HEK293 (cell line): Measurements from ENCODE around the gene WDR86.

Experiments used
- CTCF ChIA-PET: fragments of 350-600 bp; formaldehyde crosslinking; extraction: SDS; loops from one replicate; lab custom pipeline; 2021; ENCODE audit warnings: antibody characterized with exemption; lab: Yijun Ruan, JAX
- POLR2A ChIA-PET: fragments of 300-600 bp; formaldehyde crosslinking; extraction: SDS; loops from one replicate; lab custom pipeline; 2020; ENCODE audit warnings: antibody characterized with exemption, inconsistent platforms; lab: Yijun Ruan, JAX
- H3K27ac ChIP-seq: fragments of 200-500 bp; sonication (Bioruptor generic); 2 replicates; pipeline ENCODE4 v1.5.1; 2014; ENCODE audit warnings: low read depth, low read length, control low read depth, inconsistent platforms; ENCODE audit errors: extremely low read depth
- H3K36me3 ChIP-seq, 2 experiments: fragments of 200-500 bp in 1 of 2; sonication (Bioruptor generic) in 1 of 2; 1 replicate in 1 of 2; 2 replicates in 1 of 2; pipeline ENCODE4 v1.5.1; 2014 to 2017; ENCODE audit warnings: inconsistent platforms in 2 of 2, low read length in 2 of 2; ENCODE audit not compliant: control insufficient read depth in 2 of 2, insufficient read depth in 1 of 2
- H3K4me1 ChIP-seq: fragments of 200-500 bp; sonication (Bioruptor generic); 2 replicates; pipeline ENCODE4 v1.5.1; 2014; ENCODE audit warnings: mild to moderate bottlenecking, low read length, inconsistent platforms; ENCODE audit not compliant: control insufficient read depth, insufficient read depth
- H3K4me3 ChIP-seq: 2 replicates; pipeline ENCODE4 v1.5.1; 2011; ENCODE audit warnings: low read depth, mild to moderate bottlenecking, control low read depth, low read length, moderate library complexity
- H3K9me3 ChIP-seq: fragments of 200-500 bp; sonication (Bioruptor generic); 2 replicates; pipeline ENCODE4 v1.5.1; 2014; ENCODE audit warnings: low read depth, low read length, inconsistent platforms; ENCODE audit not compliant: control insufficient read depth, insufficient read depth
- GFI1B ChIP-seq: fragments of 450-650 bp; formaldehyde crosslinking; IDR thresholded peaks from 2 replicates; pipeline ENCODE4 v1.5.1; 2016; ENCODE audit warnings: missing biosample characterization, missing genetic modification characterization
- GLI2 ChIP-seq: fragments of 450-650 bp; formaldehyde crosslinking; IDR thresholded peaks from 2 replicates; pipeline ENCODE4; 2017; ENCODE audit warnings: missing biosample characterization, missing genetic modification characterization, low read depth, borderline replicate concordance
- HIC1 ChIP-seq: fragments of 450-650 bp; formaldehyde crosslinking; IDR thresholded peaks from 2 replicates; pipeline ENCODE4 v1.5.1; 2016; ENCODE audit warnings: missing biosample characterization, missing genetic modification characterization
- KLF1 ChIP-seq: fragments of 450-650 bp; formaldehyde crosslinking; IDR thresholded peaks from 2 replicates; pipeline ENCODE4 v1.5.1; 2016; ENCODE audit warnings: missing biosample characterization, missing genetic modification characterization
- MZF1 ChIP-seq: fragments of 450-650 bp; formaldehyde crosslinking; IDR thresholded peaks from 2 replicates; pipeline ENCODE4 v1.5.1; 2017; ENCODE audit warnings: missing biosample characterization, missing genetic modification characterization, borderline replicate concordance
- PRDM1 ChIP-seq: fragments of 450-650 bp; formaldehyde crosslinking; IDR thresholded peaks from 2 replicates; pipeline ENCODE4; 2016; ENCODE audit warnings: missing biosample characterization, missing genetic modification characterization
- PRDM6 ChIP-seq: fragments of 450-650 bp; formaldehyde crosslinking; IDR thresholded peaks from 2 replicates; pipeline ENCODE4 v1.5.1; 2017; ENCODE audit warnings: missing biosample characterization, missing genetic modification characterization
- REPIN1 ChIP-seq: fragments of 450-650 bp; formaldehyde crosslinking; IDR thresholded peaks from 2 replicates; pipeline ENCODE4 v1.5.1; 2017; ENCODE audit warnings: missing biosample characterization, missing genetic modification characterization, low read depth
- SCRT1 ChIP-seq: fragments of 450-650 bp; formaldehyde crosslinking; IDR thresholded peaks from 2 replicates; pipeline ENCODE4 v1.5.1; 2016; ENCODE audit warnings: missing biosample characterization, missing genetic modification characterization, borderline replicate concordance
- ZBTB26 ChIP-seq: fragments of 450-650 bp; formaldehyde crosslinking; optimal IDR thresholded peaks from 2 replicates; pipeline ENCODE3; 2016; ENCODE audit warnings: missing biosample characterization, mild to moderate bottlenecking, missing genetic modification characterization
- ZFP37 ChIP-seq: fragments of 450-650 bp; formaldehyde crosslinking; IDR thresholded peaks from 2 replicates; pipeline ENCODE4 v1.5.1; 2016; ENCODE audit warnings: missing biosample characterization, missing genetic modification characterization
- ZNF157 ChIP-seq: fragments of 450-650 bp; formaldehyde crosslinking; IDR thresholded peaks from 2 replicates; pipeline ENCODE4 v1.5.1; 2016; ENCODE audit warnings: missing biosample characterization, missing genetic modification characterization
- ZNF184 ChIP-seq: fragments of 450-650 bp; IDR thresholded peaks from 2 replicates; pipeline ENCODE4 v1.5.1; 2018; ENCODE audit warnings: missing biosample characterization, mild to moderate bottlenecking, missing genetic modification characterization
- ZNF292 ChIP-seq: fragments of 450-650 bp; formaldehyde crosslinking; IDR thresholded peaks from 2 replicates; pipeline ENCODE4 v1.5.1; 2016; ENCODE audit warnings: low read depth, missing biosample characterization, missing genetic modification characterization, borderline replicate concordance
- ZNF311 ChIP-seq: fragments of 450-650 bp; formaldehyde crosslinking; IDR thresholded peaks from 2 replicates; pipeline ENCODE4 v1.5.1; 2017; ENCODE audit warnings: missing biosample characterization, missing genetic modification characterization, borderline replicate concordance
- ZNF394 ChIP-seq: fragments of 450-650 bp; formaldehyde crosslinking; IDR thresholded peaks from 2 replicates; pipeline ENCODE4 v1.5.1; 2016; ENCODE audit warnings: missing biosample characterization, missing genetic modification characterization, mild to moderate bottlenecking, moderate library complexity, borderline replicate concordance
- ZNF404 ChIP-seq: fragments of 450-650 bp; formaldehyde crosslinking; IDR thresholded peaks from 2 replicates; pipeline ENCODE4 v1.5.1; 2017; ENCODE audit warnings: missing biosample characterization, missing genetic modification characterization
- ZNF488 ChIP-seq: fragments of 450-650 bp; formaldehyde crosslinking; IDR thresholded peaks from 2 replicates; pipeline ENCODE4 v1.5.1; 2016; ENCODE audit warnings: missing biosample characterization, missing genetic modification characterization
- ZNF555 ChIP-seq: fragments of 450-650 bp; formaldehyde crosslinking; conservative IDR thresholded peaks from 2 replicates; pipeline ENCODE4 v1.5.1; 2017; ENCODE audit warnings: missing biosample characterization, mild to moderate bottlenecking, missing genetic modification characterization, inconsistent platforms
- ZNF843 ChIP-seq: fragments of 450-650 bp; formaldehyde crosslinking; IDR thresholded peaks from 2 replicates; pipeline ENCODE4 v1.5.1; 2016; ENCODE audit warnings: missing biosample characterization, missing genetic modification characterization
- ZSCAN23 ChIP-seq: fragments of 450-650 bp; formaldehyde crosslinking; IDR thresholded peaks from 2 replicates; pipeline ENCODE4 v1.5.1; 2016; ENCODE audit warnings: missing biosample characterization, missing genetic modification characterization

Gene WDR86

GRCh38 chr7:151342811-151343210, 67.0 kb downstream of the WDR86 start:
- Histone ChIP-seq H3K36me3 (peaks cover 9 to 34% of the 10 kb centered on the region in 2 experiments; a peak in 2 of 3 replicates), H3K4me1 (no peaks in the 10 kb centered on the region), H3K27ac (no peak overlapping the region), H3K9me3 (no peaks in the 10 kb centered on the region), H3K4me3 (peak overlapping the region; percentile 97)
- TF ChIP-seq HIC1 (tag by site-specific recombination): peak; percentile 45; the same call in 1 of the 2 replicates
- no peak for TF ChIP-seq PRDM6 (tag by site-specific recombination)
- CTCF ChIA-PET: interaction anchor here (0.7 to 3.5 kb wide), 3 partner anchors 24 to 28 kb away, joined by 3 to 22 read pairs (median 3); no protein-coding TSS in a partner anchor
- POLR2A ChIA-PET: no interaction called here

- no peak for TF ChIP-seq ZNF184 (tag by site-specific recombination)
- peak; percentile 81 for TF ChIP-seq PRDM1 (tag by site-specific recombination)
- no peak for TF ChIP-seq ZBTB26 (tag by site-specific recombination)
- peak; percentile 61 for TF ChIP-seq GFI1B (tag by site-specific recombination)
- TF ChIP-seq, all 188 proteins: peak for 2
- H3K9me3 ChIP-seq: no peaks in the 10 kb centered on the region
- POLR2A ChIA-PET: interaction anchor here (0.6 to 1.6 kb wide), 6 partner anchors 11 to 413 kb away, joined by 3 to 6 read pairs (median 4); partner anchors contain the start of gene RHEB
- no peaks in the 10 kb centered on the region for H3K4me1 ChIP-seq
- no peak overlapping the region; the same call in 1 of the 2 replicates for H3K27ac ChIP-seq
- CTCF ChIA-PET: interaction anchor here (0.5 to 3.5 kb wide), 5 partner anchors 8 to 590 kb away, joined by 3 to 22 read pairs (median 4); no protein-coding TSS in a partner anchor
- H3K4me3 ChIP-seq: peak overlapping the region; percentile 97
- peaks cover 9 to 28% of the 10 kb centered on the region in 2 experiments; a peak in 2 of 3 replicates for H3K36me3 ChIP-seq
These were observed 67.7 kb downstream of the WDR86 start for GRCh38 chr7:151342102-151342646.

- no peak within 1 kb of the TSS; the same call in 1 of the 2 replicates for H3K27ac ChIP-seq
- ChIA-PET POLR2A (interaction anchor here (0.6 to 1.6 kb wide), 8 partner anchors 11 to 413 kb away, joined by 3 to 6 read pairs (median 4); partner anchors contain the start of genes ABCF2 and RHEB), CTCF (interaction anchor here (0.5 to 1.8 kb wide), 9 partner anchors 9 to 592 kb away, joined by 3 to 11 read pairs (median 4); no protein-coding TSS in a partner anchor)
- peak within 1 kb of the TSS; percentile 97 for H3K4me3 ChIP-seq
- H3K9me3 ChIP-seq: no peaks in the 10 kb centered on the region
- H3K4me1 ChIP-seq: no peaks in the 10 kb centered on the region
- peaks cover 9 to 23% of the 10 kb centered on the region in 2 experiments; a peak in 2 of 3 replicates for H3K36me3 ChIP-seq
- TF ChIP-seq ZSCAN23 (tag by site-specific recombination) (no peak), MZF1 (tag by site-specific recombination) (no peak), ZNF488 (no peak), ZNF843 (tag by site-specific recombination) (no peak), ZNF404 (no peak), ZBTB26 (tag by site-specific recombination) (peak; percentile 72), ZNF311 (tag by site-specific recombination) (no peak), KLF1 (tag by site-specific recombination) (peak; percentile 20), ZNF292 (no peak), ZNF555 (tag by site-specific recombination) (no peak), ZNF157 (no peak), ZFP37 (no peak), ZNF394 (tag by site-specific recombination) (no peak), REPIN1 (tag by site-specific recombination) (no peak), SCRT1 (no peak), GLI2 (tag by site-specific recombination) (no peak)
These were observed 68.3 kb downstream of the WDR86 start, which contains the start of gene NUB1 for GRCh38 chr7:151341357-151342101. Gene NUB1, plus strand, starts transcription at chr7:151341812. Its CDS starts 3,538 bp downstream, at chr7:151345350.
